HG02642 (cell line): ENCODE measurements around the gene NACAD.
"Not testable (repeated sequence)": the region's sequence is repeated elsewhere in the genome, so short reads cannot be mapped to it uniquely, and the experiment has no call there.

Experiments
- ATAC-seq: cut with Tn5 transposase; IDR thresholded peaks from one replicate; pipeline ENCODE4 v1.9.1; 2021; ENCODE audit warnings: mild to moderate bottlenecking; ENCODE audit not compliant: unreplicated experiment, poor library complexity

The NACAD gene

GRCh38 chr7:45060295-45060694, 28.5 kb downstream of the NACAD start:
- ATAC-seq = no peak

- ATAC-seq = no peak
Observed at GRCh38 chr7:45057878-45058277, 30.9 kb downstream of the NACAD start.

- no peak for ATAC-seq
Observed at GRCh38 chr7:45055594-45056219, 33.1 kb downstream of the NACAD start.

GRCh38 chr7:45055016-45055415, 33.8 kb downstream of the NACAD start:
- ATAC-seq = no peak

GRCh38 chr7:45054442-45054841, 34.3 kb downstream of the NACAD start:
- ATAC-seq = no peak

- no peak for ATAC-seq
Observed at GRCh38 chr7:45053941-45054340, 34.8 kb downstream of the NACAD start.

- ATAC-seq = no peak
Observed at GRCh38 chr7:45053401-45053800, 35.4 kb downstream of the NACAD start.

GRCh38 chr7:45052011-45052410, 36.8 kb downstream of the NACAD start:
- ATAC-seq = no peak

- no peak for ATAC-seq
Observed at GRCh38 chr7:45050198-45050597, 38.6 kb downstream of the NACAD start.

GRCh38 chr7:45048748-45049147, 40.0 kb downstream of the NACAD start:
- ATAC-seq = no peak

- no peak for ATAC-seq
Observed at GRCh38 chr7:45044338-45044737, 44.4 kb downstream of the NACAD start.

GRCh38 chr7:45039106-45039505, 49.7 kb downstream of the NACAD start:
- ATAC-seq = no peak

GRCh38 chr7:45037876-45038275, 50.9 kb downstream of the NACAD start:
- no peak for ATAC-seq

- ATAC-seq = no peak
Observed at GRCh38 chr7:45036796-45037195, 52.0 kb downstream of the NACAD start.

- ATAC-seq = no peak
Observed at GRCh38 chr7:45036317-45036716, 52.5 kb downstream of the NACAD start.

- ATAC-seq = no peak
Observed at GRCh38 chr7:45035893-45036292, 52.9 kb downstream of the NACAD start.

- ATAC-seq = no peak
Observed at GRCh38 chr7:45035371-45035770, 53.4 kb downstream of the NACAD start.

- ATAC-seq = not testable (repeated sequence)
Observed at GRCh38 chr7:45034710-45035109, 54.1 kb downstream of the NACAD start.

GRCh38 chr7:45033931-45034290, 54.9 kb downstream of the NACAD start:
- no peak for ATAC-seq

GRCh38 chr7:45033261-45033930, 55.4 kb downstream of the NACAD start:
- no peak for ATAC-seq

GRCh38 chr7:45032421-45032820, 56.3 kb downstream of the NACAD start:
- no peak for ATAC-seq

GRCh38 chr7:45031829-45032228, 56.9 kb downstream of the NACAD start:
- ATAC-seq = no peak
